ENCODE data around the gene CHRNB2. TPM values are rescaled to one million over a fixed set of nuclear protein-coding genes. Genes with fewer than 3 reads are reported as not detected.

The CHRNB2 gene
- total RNA-seq, 3 donors from 2014 or later, result 0.17 to 0.92 (median 0.24) TPM

DNA sequence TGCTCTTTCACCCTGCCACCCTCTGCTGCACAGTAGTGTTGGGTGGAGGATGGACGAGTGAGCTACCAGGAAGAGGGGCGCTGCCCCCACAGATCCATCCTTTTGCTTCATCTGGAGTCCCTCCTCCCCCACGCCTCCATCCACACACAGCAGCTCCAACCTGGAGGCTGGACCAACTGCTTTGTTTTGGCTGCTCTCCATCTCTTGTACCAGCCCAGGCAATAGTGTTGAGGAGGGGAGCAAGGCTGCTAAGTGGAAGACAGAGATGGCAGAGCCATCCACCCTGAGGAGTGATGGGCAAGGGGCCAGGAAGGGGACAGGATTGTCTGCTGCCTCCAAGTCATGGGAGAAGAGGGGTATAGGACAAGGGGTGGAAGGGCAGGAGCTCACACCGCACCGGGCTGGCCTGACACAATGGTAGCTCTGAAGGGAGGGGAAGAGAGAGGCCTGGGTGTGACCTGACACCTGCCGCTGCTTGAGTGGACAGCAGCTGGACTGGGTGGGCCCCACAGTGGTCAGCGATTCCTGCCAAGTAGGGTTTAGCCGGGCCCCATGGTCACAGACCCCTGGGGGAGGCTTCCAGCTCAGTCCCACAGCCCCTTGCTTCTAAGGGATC is 8.5 kb downstream of the CHRNB2 start:
- DNase-seq (no peak), ATAC-seq (no peak)
- TF ChIP-seq, protein P1, sequence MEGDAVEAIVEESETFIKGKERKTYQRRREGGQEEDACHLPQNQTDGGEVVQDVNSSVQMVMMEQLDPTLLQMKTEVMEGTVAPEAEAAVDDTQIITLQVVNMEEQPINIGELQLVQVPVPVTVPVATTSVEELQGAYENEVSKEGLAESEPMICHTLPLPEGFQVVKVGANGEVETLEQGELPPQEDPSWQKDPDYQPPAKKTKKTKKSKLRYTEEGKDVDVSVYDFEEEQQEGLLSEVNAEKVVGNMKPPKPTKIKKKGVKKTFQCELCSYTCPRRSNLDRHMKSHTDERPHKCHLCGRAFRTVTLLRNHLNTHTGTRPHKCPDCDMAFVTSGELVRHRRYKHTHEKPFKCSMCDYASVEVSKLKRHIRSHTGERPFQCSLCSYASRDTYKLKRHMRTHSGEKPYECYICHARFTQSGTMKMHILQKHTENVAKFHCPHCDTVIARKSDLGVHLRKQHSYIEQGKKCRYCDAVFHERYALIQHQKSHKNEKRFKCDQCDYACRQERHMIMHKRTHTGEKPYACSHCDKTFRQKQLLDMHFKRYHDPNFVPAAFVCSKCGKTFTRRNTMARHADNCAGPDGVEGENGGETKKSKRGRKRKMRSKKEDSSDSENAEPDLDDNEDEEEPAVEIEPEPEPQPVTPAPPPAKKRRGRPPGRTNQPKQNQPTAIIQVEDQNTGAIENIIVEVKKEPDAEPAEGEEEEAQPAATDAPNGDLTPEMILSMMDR (IDR thresholded peaks at IDR 0.05), result no peak
- H3K36me3 ChIP-seq (ENCODE audit: low read depth), result no peaks in the 10 kb centered on the region
- no peaks in the 10 kb centered on the region for H3K4me1 ChIP-seq (ENCODE audit: low read depth)
- no peak overlapping the region for H3K4me3 ChIP-seq
- intact Hi-C loops (cut with DNase I, micrococcal nuclease), result loop anchor here in 1 of 2 donors (10.0 kb wide), 1 partner anchor 309 kb away; no protein-coding TSS in a partner anchor
- no peaks in the 10 kb centered on the region for H3K9me3 ChIP-seq

DNA sequence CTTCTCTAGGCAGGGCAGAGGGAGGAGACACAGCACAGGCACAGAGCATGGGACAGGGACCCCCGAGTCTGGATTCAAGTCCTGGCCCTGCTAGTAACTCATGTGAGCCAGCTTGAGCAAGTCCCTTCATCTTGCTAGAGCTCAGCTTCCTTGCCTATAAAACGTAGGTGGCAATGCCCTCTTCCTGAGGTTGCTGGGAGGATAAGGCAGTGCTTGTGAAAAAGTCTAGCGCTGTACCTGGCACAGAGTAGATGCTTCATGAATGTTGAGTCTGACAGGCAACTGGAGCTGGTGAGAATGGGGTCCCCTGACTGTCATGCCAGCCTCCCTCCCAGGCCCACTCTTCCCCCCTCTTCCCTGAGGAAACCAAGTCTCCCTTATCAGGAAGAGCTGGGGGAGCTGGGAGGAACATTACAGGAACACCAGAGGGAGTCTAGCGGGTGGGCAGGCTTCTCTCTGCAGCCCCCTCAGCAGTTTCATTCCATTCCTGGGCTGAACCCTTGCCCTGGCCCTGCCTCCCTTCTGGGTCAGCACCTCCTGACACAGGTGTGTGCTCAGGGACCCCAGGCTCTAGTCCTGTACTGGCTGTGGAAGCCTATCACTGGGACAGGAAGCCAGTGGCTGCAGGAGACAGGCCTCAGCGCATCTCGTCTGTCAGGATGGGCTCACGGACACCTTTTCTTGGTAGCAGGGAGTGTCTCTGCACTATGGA is 9.9 kb downstream of the CHRNB2 start:
- H3K4me3 ChIP-seq, result no peak overlapping the region
- DNase-seq (no peak), ATAC-seq (no peak)
- no peaks in the 10 kb centered on the region for H3K9me3 ChIP-seq
- H3K36me3 ChIP-seq (ENCODE audit: low read depth), result peaks cover 1% of the 10 kb centered on the region
- H3K4me1 ChIP-seq (ENCODE audit: low read depth), result no peaks in the 10 kb centered on the region
- intact Hi-C loops (cut with DNase I, micrococcal nuclease), result loop anchor here in 1 of 2 donors (10.0 kb wide), 1 partner anchor 307 kb away; no protein-coding TSS in a partner anchor
- TF ChIP-seq, protein P1 (IDR thresholded peaks at IDR 0.05), result no peak

DNA sequence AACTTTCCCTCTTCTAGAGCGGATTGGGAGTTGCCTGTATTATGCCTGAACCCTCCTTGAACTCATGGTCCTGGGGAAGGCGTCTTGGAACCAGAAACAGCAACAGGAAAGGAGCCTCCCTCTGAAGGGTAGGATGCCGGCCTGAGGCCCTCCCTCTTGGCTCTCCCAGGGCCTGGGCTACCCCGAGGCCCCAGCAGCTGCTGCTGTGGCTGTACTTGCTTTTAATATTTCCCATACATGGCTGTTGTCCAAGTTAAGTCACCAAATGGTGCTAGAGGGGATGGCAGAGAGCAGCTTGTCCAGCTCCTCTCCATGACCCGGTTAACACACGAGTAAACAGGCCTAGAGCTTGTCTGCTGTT is 10.5 kb downstream of the CHRNB2 start:
- intact Hi-C loops (cut with DNase I, micrococcal nuclease), result loop anchor here in 1 of 2 donors (10.0 kb wide), 1 partner anchor 307 kb away; no protein-coding TSS in a partner anchor
- Histone ChIP-seq H3K36me3 (ENCODE audit: low read depth) (peaks cover 4% of the 10 kb centered on the region), H3K9me3 (no peaks in the 10 kb centered on the region), H3K4me1 (ENCODE audit: low read depth) (no peaks in the 10 kb centered on the region), H3K4me3 (no peak overlapping the region)
- DNase-seq, result no peak
- TF ChIP-seq, protein P1 (IDR thresholded peaks at IDR 0.05), result no peak
- ATAC-seq, result no peak

- intact Hi-C loops (cut with DNase I, micrococcal nuclease), result loop anchor here in 1 of 2 donors (10.0 kb wide), 1 partner anchor 305 kb away; no protein-coding TSS in a partner anchor
- DNase-seq (no peak), ATAC-seq (no peak)
- Histone ChIP-seq H3K4me1 (ENCODE audit: low read depth) (no peaks in the 10 kb centered on the region), H3K4me3 (no peak overlapping the region), H3K9me3 (no peaks in the 10 kb centered on the region), H3K36me3 (ENCODE audit: low read depth) (peaks cover 13% of the 10 kb centered on the region)
- TF ChIP-seq, protein P1 (IDR thresholded peaks at IDR 0.05), result no peak
These were observed 11.8 kb downstream of the CHRNB2 start for GRCh38 chr1:154579374-154579773.

DNA sequence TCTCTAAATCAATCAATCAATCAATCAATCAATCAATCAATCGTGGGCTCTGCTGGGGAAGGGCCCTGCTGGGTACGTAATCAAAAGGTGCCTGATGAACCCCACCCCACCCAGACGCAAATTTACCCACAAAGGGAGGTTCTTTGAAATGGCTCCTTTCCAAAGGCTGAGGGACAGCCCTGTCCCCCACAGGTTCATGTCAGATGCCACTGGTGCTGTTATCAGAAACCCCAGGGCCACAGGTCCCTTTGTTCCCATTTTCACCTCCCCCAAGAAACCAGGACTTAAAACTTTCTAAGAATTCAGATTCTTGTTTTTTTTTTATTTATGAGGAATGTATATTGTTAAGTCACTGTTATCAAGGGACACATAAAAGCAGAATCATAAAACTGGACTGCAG is 14.2 kb downstream of the CHRNB2 start:
- TF ChIP-seq, protein P1 (IDR thresholded peaks at IDR 0.05), result no peak
- no peak for ATAC-seq
- Histone ChIP-seq H3K9me3 (no peaks in the 10 kb centered on the region), H3K4me3 (no peak overlapping the region), H3K36me3 (ENCODE audit: low read depth) (peaks cover 32% of the 10 kb centered on the region), H3K4me1 (ENCODE audit: low read depth) (no peaks in the 10 kb centered on the region)
- intact Hi-C loops (cut with DNase I, micrococcal nuclease), result no loop called here
- DNase-seq, result no peak
